ENCODE results near the gene MYL4.
"Not testable (repeated sequence)": the region's sequence is repeated elsewhere in the genome, so short reads cannot be mapped to it uniquely, and the experiment has no call there.

Gene MYL4

GRCh38 chr17:47222047-47222446 lies 12.9 kb downstream of the MYL4 start:
- DNase-seq = no peak

- DNase-seq = no peak
Measured at GRCh38 chr17:47223007-47223406, 13.9 kb downstream of the MYL4 start.

GRCh38 chr17:47223460-47223859 lies 14.3 kb downstream of the MYL4 start:
- no peak for DNase-seq

DNA sequence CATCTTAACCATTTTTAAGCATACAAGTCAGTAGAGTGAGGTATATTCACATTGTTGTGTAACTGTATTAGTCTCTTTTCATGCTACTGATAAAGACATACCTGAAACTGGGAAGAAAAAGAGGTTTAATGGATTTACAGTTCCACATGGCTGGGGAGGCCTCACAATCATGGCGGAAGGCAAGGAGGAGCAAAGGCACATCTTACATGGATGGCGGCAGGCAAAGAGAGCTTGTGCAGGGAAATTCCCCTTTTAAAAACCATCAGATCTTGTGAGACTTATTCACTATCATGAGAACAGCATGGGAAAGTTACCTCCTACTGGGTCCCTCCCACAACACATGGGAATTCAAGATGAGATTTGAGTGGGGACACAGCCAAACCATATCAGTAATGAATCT lies 14.9 kb downstream of the MYL4 start:
- DNase-seq = not testable (repeated sequence)

- no peak for DNase-seq
Measured at GRCh38 chr17:47224966-47225365, 15.8 kb downstream of the MYL4 start.

DNA sequence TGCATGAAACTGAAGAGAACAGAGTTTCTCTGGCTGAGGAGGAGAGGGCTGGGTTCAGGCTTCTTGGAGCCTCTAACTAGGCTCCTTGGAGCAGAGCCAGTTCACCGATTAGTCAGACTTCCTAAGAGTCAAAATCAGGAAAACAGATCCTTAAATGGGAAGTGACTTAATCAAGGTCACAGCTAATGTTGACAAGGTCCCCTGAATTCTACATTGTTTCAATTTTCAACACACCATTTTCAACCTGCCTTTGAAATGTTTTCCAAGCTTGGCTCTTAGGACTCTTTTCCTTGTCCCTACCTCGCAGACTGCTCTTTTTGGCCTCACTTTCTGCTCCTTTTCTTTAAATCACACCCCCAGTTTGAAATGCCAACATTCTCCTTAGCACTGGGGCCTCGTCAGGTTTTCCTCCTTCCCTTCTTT lies 16.3 kb downstream of the MYL4 start:
- no peak for DNase-seq

DNA sequence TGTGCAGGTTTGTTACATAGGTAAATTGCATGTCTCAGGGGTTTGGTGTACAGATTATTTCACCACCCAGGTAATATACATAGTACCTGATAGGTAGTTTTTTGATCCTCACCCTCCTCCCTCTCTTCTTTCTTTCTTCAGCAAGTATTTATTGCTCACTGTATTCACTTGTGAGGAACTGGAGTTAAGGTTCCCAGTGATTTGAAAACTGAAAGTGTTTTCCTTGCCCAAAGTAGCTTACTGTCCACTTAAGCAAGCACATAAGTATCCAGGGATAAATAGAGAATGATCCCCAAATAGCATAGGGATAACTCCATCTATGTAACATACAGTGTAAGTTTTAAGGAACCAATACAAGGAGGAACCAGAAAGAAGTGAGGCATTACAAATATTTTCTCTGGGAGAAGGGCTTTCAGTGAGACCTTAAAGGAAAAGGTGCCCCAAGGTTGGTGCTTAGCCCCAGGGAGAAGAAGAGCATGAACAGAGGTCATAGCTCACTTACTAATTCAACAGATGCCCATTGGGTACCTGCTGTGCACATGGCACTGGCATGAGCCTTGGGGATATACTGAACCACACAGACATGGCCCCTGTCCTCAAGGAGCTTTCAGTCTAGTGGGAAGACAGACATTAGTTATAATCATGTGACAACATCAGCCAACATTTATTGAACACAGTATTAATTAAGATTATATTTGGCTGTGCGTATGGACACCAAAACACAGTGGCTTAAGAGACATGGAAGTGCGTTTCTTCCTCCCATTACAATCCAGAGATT lies 17.0 kb downstream of the MYL4 start:
- DNase-seq = no peak

DNA sequence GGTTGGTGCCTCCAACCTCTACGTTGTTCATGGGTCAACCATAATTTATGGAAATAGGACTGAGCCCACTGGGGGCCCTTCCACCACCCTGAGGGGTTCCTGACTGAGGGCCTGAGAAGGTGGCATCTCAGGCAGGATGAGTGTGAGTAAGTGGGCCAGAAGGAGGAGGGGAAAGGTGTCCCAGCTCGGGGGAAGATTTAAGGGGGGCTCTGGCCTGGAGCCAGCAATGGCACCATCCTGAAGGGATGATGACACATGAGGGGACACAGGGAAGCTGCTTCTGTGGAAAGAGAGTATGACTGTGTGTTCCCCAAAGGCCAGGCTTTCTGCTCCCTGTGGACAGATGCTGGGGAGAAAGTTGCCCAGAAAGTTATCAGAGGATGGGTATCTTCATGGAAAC lies 18.7 kb downstream of the MYL4 start:
- no peak for DNase-seq

DNA sequence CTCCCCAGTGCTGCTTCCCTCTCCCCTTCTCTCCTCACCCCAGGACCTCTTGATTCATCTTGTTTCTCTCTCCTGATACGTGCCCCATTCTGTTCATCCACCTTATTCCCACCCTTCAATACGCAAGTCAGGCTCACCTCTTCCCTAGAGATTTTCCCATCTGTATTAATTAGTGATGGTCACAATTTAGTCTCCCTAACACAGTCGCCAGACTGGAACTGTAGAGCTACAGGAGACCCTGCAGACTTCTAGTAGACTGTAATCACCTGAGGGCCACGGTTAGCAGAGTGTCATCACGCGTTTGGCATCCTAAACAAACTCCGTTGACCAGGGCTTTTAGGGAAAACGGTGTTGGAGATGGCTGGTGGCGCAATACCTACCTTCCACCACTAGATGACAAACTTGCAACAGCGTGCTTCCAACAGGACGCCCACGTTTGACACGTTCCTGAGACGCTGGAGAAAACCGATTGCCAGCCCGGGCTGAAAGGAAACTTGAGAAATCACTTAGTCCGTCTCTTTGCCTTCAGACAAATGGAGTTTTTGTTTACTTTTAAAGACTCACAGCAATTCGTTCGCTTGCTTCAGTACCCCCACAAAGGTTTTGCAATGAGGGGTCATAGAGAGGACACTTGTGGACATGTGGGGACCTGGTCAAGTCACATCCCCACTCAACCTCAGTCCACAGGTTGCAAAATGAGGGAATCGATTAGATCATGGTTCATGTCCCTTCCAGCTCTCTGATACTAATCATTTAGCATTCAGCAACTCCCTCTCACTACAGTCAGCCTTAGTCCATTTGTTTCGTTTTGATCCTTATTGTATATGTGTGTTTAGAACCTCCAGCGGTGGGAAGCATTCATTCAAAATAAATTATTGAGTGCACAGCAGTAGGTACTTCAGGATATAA lies 20.6 kb downstream of the MYL4 start:
- DNase-seq = peak; percentile 83 to 90

- DNase-seq = no peak
Measured at GRCh38 chr17:47230864-47231263, 21.7 kb downstream of the MYL4 start.

DNA sequence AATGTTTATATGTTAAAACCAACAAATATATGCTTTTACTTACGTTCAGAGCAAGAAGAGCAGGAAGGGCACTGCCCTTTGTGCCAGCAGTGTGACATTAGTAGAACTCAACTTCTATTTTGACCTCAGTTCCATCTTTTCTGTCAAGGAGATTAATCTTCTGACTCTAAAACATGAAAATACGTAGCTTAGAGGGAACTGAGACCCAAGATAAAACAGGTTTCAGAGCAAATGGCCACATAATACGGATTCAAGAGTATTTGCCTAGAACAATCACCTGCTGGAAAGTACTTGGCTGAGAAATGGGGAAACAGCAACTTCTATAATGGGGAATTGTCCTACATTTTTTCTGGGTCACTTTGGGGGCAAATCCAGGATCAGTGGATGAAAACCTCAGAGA lies 22.2 kb downstream of the MYL4 start:
- no peak for DNase-seq

GRCh38 chr17:47231866-47232265 lies 22.7 kb downstream of the MYL4 start:
- no peak for DNase-seq

DNA sequence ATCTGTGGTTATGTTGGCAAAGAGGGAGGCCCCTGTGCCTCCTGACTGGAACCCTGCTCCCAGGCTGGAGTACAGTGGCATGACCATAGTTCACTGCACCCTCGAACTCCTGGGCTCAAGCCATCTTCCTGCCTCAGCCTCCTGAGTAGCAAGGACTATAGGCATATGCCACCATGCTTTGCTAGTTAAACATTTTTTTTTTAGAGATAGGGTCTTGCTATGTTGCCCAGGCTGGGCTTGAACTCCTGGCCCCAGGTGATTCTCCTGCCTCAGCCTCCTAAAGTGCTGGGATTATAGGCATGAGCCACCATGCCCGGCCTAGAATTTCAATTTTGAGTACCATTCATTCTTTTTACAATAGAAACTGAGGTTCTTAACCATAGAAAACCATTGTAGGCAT lies 23.3 kb downstream of the MYL4 start:
- DNase-seq = no peak

- no peak for DNase-seq
Measured at GRCh38 chr17:47235506-47235905, 26.4 kb downstream of the MYL4 start.

DNA sequence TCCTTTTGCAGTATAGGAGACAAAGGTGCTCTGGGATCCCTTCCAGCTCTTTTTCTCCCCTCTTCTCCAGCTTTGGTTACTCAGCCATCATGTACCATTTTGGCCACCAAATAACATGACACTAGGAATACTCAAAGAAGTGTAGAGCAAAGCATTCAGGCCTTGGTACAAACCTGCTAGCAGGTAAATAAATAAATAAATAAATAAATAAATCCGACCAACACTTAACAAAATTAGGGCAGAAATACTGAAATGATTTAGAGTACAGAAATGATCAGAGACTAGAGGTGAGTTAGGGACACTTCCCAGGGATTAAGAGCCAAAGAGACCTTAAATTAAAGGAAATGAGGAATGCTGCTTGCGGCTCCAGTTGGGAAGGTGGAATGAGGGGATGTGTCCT lies 26.8 kb downstream of the MYL4 start:
- DNase-seq = no peak

DNA sequence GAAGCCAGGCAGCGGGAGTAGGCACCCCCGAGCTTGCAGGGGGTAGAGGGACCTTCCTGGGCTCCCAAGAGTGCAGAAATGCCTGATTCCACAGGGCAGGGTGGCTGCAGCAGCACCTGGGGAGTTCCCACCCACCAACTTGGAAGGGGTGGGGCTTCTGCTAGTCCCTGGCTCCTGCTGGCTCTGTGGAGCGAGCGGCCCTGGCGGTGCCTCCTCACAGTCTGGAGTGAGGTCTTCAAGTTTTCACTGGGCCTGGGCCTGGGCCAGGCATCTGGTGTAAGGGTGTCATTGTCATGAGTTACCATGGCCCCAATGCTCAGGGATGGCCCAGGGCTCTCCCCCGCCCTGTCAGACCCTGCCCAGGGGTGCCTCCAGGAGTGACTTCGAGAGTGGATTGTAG lies 28.7 kb downstream of the MYL4 start:
- no peak for DNase-seq

DNA sequence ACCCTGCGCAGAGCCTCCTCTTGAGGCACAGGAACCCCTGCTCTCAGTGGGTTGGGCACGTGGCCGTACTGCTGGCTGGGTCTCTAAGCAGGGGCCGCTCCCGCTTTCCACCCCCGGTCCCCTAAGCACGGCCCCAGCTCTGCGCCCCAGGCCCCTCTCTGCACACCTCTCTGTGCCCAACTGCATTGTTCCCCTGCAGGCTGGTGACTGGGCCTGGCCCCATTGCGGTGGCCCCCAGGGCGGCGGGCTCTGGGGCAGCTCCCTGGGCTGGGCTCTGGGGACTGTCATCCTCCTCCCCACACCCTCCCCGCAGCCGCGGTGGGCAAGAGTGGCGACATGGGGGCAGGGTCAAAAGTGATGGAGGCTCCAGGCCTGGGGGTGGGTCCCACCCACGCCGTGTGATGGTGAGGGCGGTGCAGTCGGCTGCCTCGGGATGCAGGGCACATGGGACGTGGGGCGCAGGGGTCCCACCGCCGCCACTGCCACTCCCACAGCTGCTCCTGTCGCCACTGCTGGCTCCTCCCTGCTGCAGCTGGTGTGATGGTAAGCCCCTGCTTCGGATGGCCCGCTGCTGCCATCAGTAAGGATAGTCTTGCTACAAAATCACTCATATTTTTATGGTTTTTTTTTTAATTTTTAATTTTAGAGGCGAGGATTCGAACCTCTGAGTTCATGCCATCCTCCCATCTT lies 29.3 kb downstream of the MYL4 start:
- no peak for DNase-seq

GRCh38 chr17:47239619-47239966 lies 30.4 kb downstream of the MYL4 start:
- DNase-seq = no peak

- peak; percentile 9 to 30 for DNase-seq
Measured at GRCh38 chr17:47239967-47240651, 31.0 kb downstream of the MYL4 start.

- no peak for DNase-seq
Measured at GRCh38 chr17:47240806-47241205, 31.7 kb downstream of the MYL4 start.

GRCh38 chr17:47242648-47243047 lies 33.5 kb downstream of the MYL4 start:
- DNase-seq = no peak

DNA sequence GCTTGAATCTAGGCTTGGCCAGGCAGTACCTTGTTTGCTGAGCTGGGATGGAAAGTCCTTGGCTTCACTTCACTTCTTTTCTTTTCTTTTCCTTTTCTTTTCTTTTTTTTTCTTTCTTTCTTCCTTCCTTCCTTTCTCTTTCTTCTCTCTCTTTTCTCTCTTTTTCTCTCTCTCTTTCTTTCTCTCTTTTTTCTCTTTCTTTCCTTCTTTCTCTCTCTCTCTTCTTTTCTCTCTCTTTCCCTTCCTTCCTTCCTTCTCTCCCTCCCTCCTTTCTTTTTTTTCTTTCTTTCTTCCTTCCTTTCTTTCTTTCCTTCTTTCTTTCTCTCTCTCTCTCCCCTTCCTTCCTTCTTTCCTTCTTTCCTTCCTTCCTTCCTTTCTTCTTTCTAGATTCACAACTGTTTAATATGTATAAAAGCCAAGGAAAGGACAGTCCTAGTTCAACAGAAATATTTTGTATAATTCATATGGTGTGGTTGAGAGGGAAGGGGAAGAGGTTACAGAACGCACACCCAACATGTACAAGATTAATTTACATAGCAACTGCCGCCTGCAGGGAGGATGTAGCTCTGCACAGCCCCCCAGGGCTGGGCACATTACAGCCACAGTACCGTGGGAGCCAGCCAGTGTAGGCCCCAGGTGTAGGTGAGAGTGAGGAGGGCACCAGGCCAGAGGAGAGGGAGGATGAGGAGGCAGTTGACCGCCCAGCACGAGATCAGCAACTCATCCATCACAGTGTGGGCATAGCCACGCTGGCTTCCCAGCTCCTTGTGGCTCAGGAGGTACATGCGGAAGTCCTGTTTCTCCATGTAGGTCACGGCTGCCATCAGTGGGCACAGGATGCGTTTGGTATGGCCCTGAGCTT lies 34.8 kb downstream of the MYL4 start:
- no peak for DNase-seq
